Keratinocyte (primary cell): Measurements from ENCODE around the gene HOXA5. TPM values are rescaled to one million over a fixed set of nuclear protein-coding genes. Genes with fewer than 3 reads are reported as not detected.

Source experiments
- DNase-seq: peaks from one replicate; pipeline ENCODE4 v3.0.0-alpha.2; 2011; ENCODE audit warnings: low read depth, missing footprints, low spot score
- FAIRE-seq: peaks from 2 replicates; lab custom pipeline; 2011; peaks lifted over from hg19 to GRCh38; lab: Jason Lieb, UNC
- H2AFZ ChIP-seq: 2 replicates; pipeline ENCODE4 v1.6.0; 2012; ENCODE audit warnings: low read length, control low read depth, inconsistent platforms; ENCODE audit not compliant: control insufficient read depth
- H3K27ac ChIP-seq: 2 replicates; pipeline ENCODE4 v1.5.1; 2011; ENCODE audit warnings: low read length; ENCODE audit not compliant: control insufficient read depth, insufficient read depth
- H3K27me3 ChIP-seq: 3 replicates; pipeline ENCODE4 v1.6.0; 2011; ENCODE audit warnings: low read length; ENCODE audit not compliant: control insufficient read depth, insufficient read depth; ENCODE audit errors: extremely low read depth
- H3K36me3 ChIP-seq, 2 experiments: 2 replicates in 1 of 2; 3 replicates in 1 of 2; pipeline ENCODE4 v1.5.1; 2011; ENCODE audit warnings: low read length in 2 of 2, mild to moderate bottlenecking in 1 of 2; ENCODE audit not compliant: control insufficient read depth in 2 of 2, insufficient read depth in 2 of 2; ENCODE audit errors: extremely low read depth in 1 of 2
- H3K4me1 ChIP-seq: 3 replicates; pipeline ENCODE4 v1.5.1; 2011; ENCODE audit warnings: low read length; ENCODE audit not compliant: control insufficient read depth, insufficient read depth; ENCODE audit errors: extremely low read depth
- H3K4me2 ChIP-seq: 3 replicates; pipeline ENCODE4 v1.6.0; 2011; ENCODE audit warnings: low read depth, low read length; ENCODE audit not compliant: control insufficient read depth, insufficient read depth; ENCODE audit errors: extremely low read depth
- H3K4me3 ChIP-seq, 3 experiments: fragments of 200-600 bp in 1 of 3; sonication (generic) in 1 of 3; 2 replicates in 2 of 3; 3 replicates in 1 of 3; pipeline ENCODE4 v1.5.1; 2011 to 2016; ENCODE audit warnings: low read length in 3 of 3, mild to moderate bottlenecking in 3 of 3, control low read depth in 2 of 3, inconsistent platforms in 1 of 3, low read depth in 1 of 3, mixed read lengths in 1 of 3, mixed run types in 1 of 3, moderate library complexity in 1 of 3; ENCODE audit not compliant: control insufficient read depth in 2 of 3, insufficient read depth in 2 of 3; ENCODE audit errors: extremely low read depth in 1 of 3
- H3K79me2 ChIP-seq: 2 replicates; pipeline ENCODE4 v1.6.0; 2012; ENCODE audit warnings: low read length; ENCODE audit not compliant: control insufficient read depth, insufficient read depth
- H3K9ac ChIP-seq: 3 replicates; pipeline ENCODE4 v1.6.0; 2011; ENCODE audit warnings: low read length; ENCODE audit not compliant: control insufficient read depth, insufficient read depth; ENCODE audit errors: extremely low read depth
- H3K9me1 ChIP-seq: 3 replicates; pipeline ENCODE4 v1.6.0; 2011; ENCODE audit warnings: low read length; ENCODE audit not compliant: control insufficient read depth, insufficient read depth; ENCODE audit errors: extremely low read depth
- H3K9me3 ChIP-seq: 2 replicates; pipeline ENCODE4 v1.5.1; 2012; ENCODE audit warnings: low read depth, low read length; ENCODE audit not compliant: control insufficient read depth
- H4K20me1 ChIP-seq: 3 replicates; pipeline ENCODE4 v1.6.0; 2011; ENCODE audit warnings: low read length; ENCODE audit not compliant: control insufficient read depth, insufficient read depth; ENCODE audit errors: extremely low read depth
- CTCF ChIP-seq, 3 experiments: IDR thresholded peaks in 1 of 3; conservative IDR thresholded peaks in 1 of 3; optimal IDR thresholded peaks in 1 of 3; 2 replicates in 2 of 3; 3 replicates in 1 of 3; pipeline versions ENCODE3 to v1.5.1; 2011; ENCODE audit warnings: low read length in 3 of 3, mild to moderate bottlenecking in 3 of 3, moderate library complexity in 2 of 3, control low read depth in 1 of 3, inconsistent platforms in 1 of 3; ENCODE audit not compliant: insufficient read depth in 2 of 3; ENCODE audit errors: extremely low read depth in 1 of 3
- EZH2 ChIP-seq: IDR thresholded peaks from one replicate; pipeline ENCODE4 v1.6.1; 2012; ENCODE audit warnings: inconsistent platforms, mild to moderate bottlenecking, low read length, moderate library complexity
- dilution Hi-C: fragments of 300-500 bp; cut with MboI; formaldehyde crosslinking; loops from one replicate; pipeline ENCODE4 v1.7.0; 2020; ENCODE audit warnings: low sequenced_read_pairs; ENCODE audit not compliant: extremely low pct_ligation_motif_present
- polyA plus RNA-seq, 5 experiments: library from polyadenylated mRNA; depleted of rRNA in 3 of 5; stranded (reverse) in 3 of 5; stranded (forward) in 1 of 5; unstranded in 1 of 5; fragments of >200 nt; gene quantifications; 1 replicate in 1 of 5; 2 replicates in 3 of 5; 3 replicates in 1 of 5; pipeline versions ENCODE4 v1.2.1 to v1.2.3, GENCODE V29; 2011 to 2012; ENCODE audit warnings: missing spikeins in 2 of 5, low read depth in 1 of 5, low replicate concordance in 1 of 5

HOXA5 gene
- polyA plus RNA-seq, 1 donor (not counting 4 experiments of a cell fraction or from before 2014, with no cell fraction given) = 7.1 TPM

GRCh38 chr7:27098578-27099451 lies 44.7 kb downstream of the HOXA5 start:
- no peaks in the 10 kb centered on the region for H3K9me1 ChIP-seq
- peak; percentile 5 for FAIRE-seq
- peak overlapping the region; percentile 97 for H3K4me2 ChIP-seq
- peaks cover 48% of the 10 kb centered on the region for H3K4me1 ChIP-seq
- peak overlapping the region; percentile 83 to 96 (median 89) for H3K4me3 ChIP-seq
- dilution Hi-C loops = loop anchor here (25.0 kb wide), 1 partner anchor 237 kb away; the partner anchor contains the start of gene SKAP2
- H2AFZ ChIP-seq = no peak overlapping the region
- H4K20me1 ChIP-seq = no peaks in the 10 kb centered on the region
- peaks cover 83% of the 10 kb centered on the region for H3K79me2 ChIP-seq
- peaks cover 2 to 17% of the 10 kb centered on the region in 2 experiments for H3K36me3 ChIP-seq
- no peaks in the 10 kb centered on the region for H3K9me3 ChIP-seq
- no peaks in the 10 kb centered on the region for H3K27me3 ChIP-seq
- TF ChIP-seq EZH2 (no peak), CTCF (optimal IDR thresholded peaks at IDR 0.05 in 1 of 3, IDR thresholded peaks at IDR 0.05 in 1 of 3, conservative IDR thresholded peaks at IDR 0.05 in 1 of 3; ENCODE audit: extremely low read depth in 1 of 3, insufficient read depth in 2 of 3, low read length in 3 of 3) (no peak)
- no peak for DNase-seq
- H3K9ac ChIP-seq = peak overlapping the region; percentile 97
- peak overlapping the region; percentile 97 for H3K27ac ChIP-seq

DNA sequence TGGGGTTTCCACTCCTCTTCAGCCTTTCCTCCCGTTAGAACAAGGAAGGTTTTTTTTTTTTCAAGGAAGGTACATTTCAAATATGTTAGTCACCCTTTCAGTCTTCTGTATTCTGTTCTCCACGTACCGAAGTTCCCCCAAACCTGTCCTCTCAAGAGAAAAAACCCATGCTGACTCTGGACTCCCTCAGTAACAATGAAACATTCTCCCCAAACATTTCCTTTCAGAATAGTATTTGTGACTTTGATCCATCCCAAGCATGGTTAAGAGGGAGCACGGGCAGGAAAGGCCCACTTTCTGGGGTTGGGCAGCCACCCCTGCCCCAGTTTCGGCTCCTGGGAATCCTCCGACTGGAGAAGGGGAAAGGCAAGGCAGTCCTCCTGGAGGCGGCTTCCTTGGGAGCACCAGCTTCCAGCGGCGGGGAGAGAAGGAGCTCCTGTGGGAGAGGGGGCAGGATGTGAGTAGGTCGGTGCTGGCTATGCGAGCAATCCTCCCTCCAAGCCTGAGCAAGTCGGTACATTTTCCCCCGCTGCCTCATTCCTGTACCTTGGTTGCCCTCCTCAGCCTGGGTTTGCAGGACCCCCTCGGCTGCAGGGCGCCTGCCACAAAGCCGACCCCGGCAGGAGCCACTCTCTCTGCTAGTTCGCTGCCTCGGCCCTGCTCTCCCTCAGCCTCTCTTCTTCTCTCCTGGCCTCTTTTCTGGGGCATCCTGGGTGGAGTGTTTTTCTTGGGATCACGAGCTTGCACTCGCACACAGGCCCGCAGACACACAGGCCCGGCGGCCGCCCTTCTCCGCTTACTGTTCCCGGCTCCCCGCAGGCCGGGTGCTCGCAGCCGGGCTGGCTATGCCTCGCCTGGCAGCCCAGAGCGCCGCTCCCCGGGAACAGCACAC lies 45.5 kb downstream of the HOXA5 start:
- no peaks in the 10 kb centered on the region for H3K27me3 ChIP-seq
- H3K9ac ChIP-seq = peak overlapping the region; percentile 97
- peak overlapping the region; percentile 97 for H3K27ac ChIP-seq
- H3K4me2 ChIP-seq = peak overlapping the region; percentile 97
- H4K20me1 ChIP-seq = no peaks in the 10 kb centered on the region
- FAIRE-seq (no peak), DNase-seq (no peak)
- H3K36me3 ChIP-seq = peaks cover 2 to 17% of the 10 kb centered on the region in 2 experiments
- H3K4me1 ChIP-seq = peaks cover 43% of the 10 kb centered on the region
- peaks cover 81% of the 10 kb centered on the region for H3K79me2 ChIP-seq
- no peak for TF ChIP-seq EZH2
- TF ChIP-seq CTCF (optimal IDR thresholded peaks at IDR 0.05 in 1 of 3, IDR thresholded peaks at IDR 0.05 in 1 of 3, conservative IDR thresholded peaks at IDR 0.05 in 1 of 3; ENCODE audit: extremely low read depth in 1 of 3, insufficient read depth in 2 of 3, low read length in 3 of 3) = peak in 2 of 3 experiments; percentile 23 to 26
- dilution Hi-C loops = loop anchor here (25.0 kb wide), 1 partner anchor 236 kb away; the partner anchor contains the start of gene SKAP2
- no peak overlapping the region for H2AFZ ChIP-seq
- H3K4me3 ChIP-seq = peak overlapping the region; percentile 83 to 96 (median 89)
- H3K9me1 ChIP-seq = no peaks in the 10 kb centered on the region
- H3K9me3 ChIP-seq = no peaks in the 10 kb centered on the region
